K562 (cell line): ENCODE measurements around the gene DND1. TPM values are rescaled to one million over a fixed set of nuclear protein-coding genes. Genes with fewer than 3 reads are reported as not detected.
A peak's percentile ranks its signal among the peaks of the same experiment; 100 is the strongest.

Experiments used
- BCLAF1 ChIP-seq, 2 experiments: fragments of 450-650 bp in 1 of 2; IDR thresholded peaks; 2 replicates each; pipeline ENCODE4 v1.6.1; 2011 to 2017; ENCODE audit warnings: low read depth in 2 of 2, antibody characterized with exemption in 1 of 2, borderline replicate concordance in 1 of 2, low read length in 1 of 2, mild to moderate bottlenecking in 1 of 2, mixed read lengths in 1 of 2; ENCODE audit not compliant: control insufficient read depth in 1 of 2
- ELF2 ChIP-seq: fragments of 250-450 bp; sonication (Bioruptor Pico); IDR thresholded peaks from 2 replicates; pipeline ENCODE4 v1.5.0; 2021; ENCODE audit warnings: mild to moderate bottlenecking
- EP400 ChIP-seq: fragments of 450-650 bp; IDR thresholded peaks from 2 replicates; pipeline ENCODE4 v1.6.1; 2017; ENCODE audit warnings: antibody characterized with exemption, mild to moderate bottlenecking, moderate library complexity
- KLF13 ChIP-seq: fragments of 450-650 bp; IDR thresholded peaks from 2 replicates; pipeline ENCODE4 v1.6.1; 2016; ENCODE audit warnings: missing genetic modification characterization, low read depth, mild to moderate bottlenecking, missing compliant biosample characterization, moderate library complexity, borderline replicate concordance
- SP2 ChIP-seq: IDR thresholded peaks from 2 replicates; pipeline ENCODE4 v1.6.1; 2011; ENCODE audit warnings: mild to moderate bottlenecking, low read depth, low read length, moderate library complexity; ENCODE audit not compliant: poor library complexity, severe bottlenecking; ENCODE audit errors: extremely low read depth
- ZKSCAN8 ChIP-seq: fragments of 200-800 bp; sonication (Bioruptor generic); IDR thresholded peaks from 2 replicates; pipeline ENCODE4 v1.6.1; 2016; ENCODE audit warnings: missing genetic modification characterization, missing compliant biosample characterization
- polyA plus RNA-seq, 8 experiments: library from polyadenylated mRNA; depleted of rRNA in 4 of 8; stranded (reverse) in 5 of 8; unstranded in 3 of 8; fragments of >200 nt; fragmentation: Nextera tagmentation in 2 of 8; fragmentation: Illumina TruSeq in 1 of 8; extraction: Ambion mirVana in 2 of 8; extraction: Trizol in 1 of 8; gene quantifications; 2 replicates each; pipeline versions ENCODE4 v1.2.1 to v1.2.3, GENCODE V29; 2011 to 2014; ENCODE audit warnings: inconsistent platforms in 1 of 8, missing spikeins in 1 of 8
- total RNA-seq, 7 experiments: library from RNA; depleted of rRNA in 6 of 7; stranded (reverse); fragments of >200 nt in 6 of 7; fragmentation: Illumina TruSeq in 2 of 7; extraction: Trizol in 2 of 7; gene quantifications; 2 replicates each; pipeline versions ENCODE4 v1.2.1 to v1.2.3, GENCODE V29; 2011 to 2021; ENCODE audit warnings: low replicate concordance in 1 of 7
- TF ChIP-seq, protein P1 (sequence below): sonication (generic); formaldehyde crosslinking; IDR thresholded peaks from 2 replicates; pipeline ENCODE4 v1.8.1; 2023; ENCODE audit warnings: mild to moderate bottlenecking, missing genetic modification reagents

DND1 gene
- total and polyA plus RNA-seq, 9 of the 15 experiments (the other 6 are each of a cell fraction or from before 2014, with no cell fraction given) = 0.37 to 2.0 (median 0.90) TPM; not detected in 3

- TF ChIP-seq BCLAF1 (IDR thresholded peaks at IDR 0.05; ENCODE audit: borderline replicate concordance in 1 of 2, control insufficient read depth in 1 of 2, low read depth in 2 of 2, low read length in 1 of 2) (peak in 1 of 2 experiments; percentile 82; a peak in 2 of 4 replicates), SP2 (peak; percentile 91), ELF2 (CRISPR knock-in tag) (peak; percentile 95), KLF13 (no peak), ZKSCAN8 (no peak), EP400 (peak; percentile 95)
- TF ChIP-seq, protein P1, sequence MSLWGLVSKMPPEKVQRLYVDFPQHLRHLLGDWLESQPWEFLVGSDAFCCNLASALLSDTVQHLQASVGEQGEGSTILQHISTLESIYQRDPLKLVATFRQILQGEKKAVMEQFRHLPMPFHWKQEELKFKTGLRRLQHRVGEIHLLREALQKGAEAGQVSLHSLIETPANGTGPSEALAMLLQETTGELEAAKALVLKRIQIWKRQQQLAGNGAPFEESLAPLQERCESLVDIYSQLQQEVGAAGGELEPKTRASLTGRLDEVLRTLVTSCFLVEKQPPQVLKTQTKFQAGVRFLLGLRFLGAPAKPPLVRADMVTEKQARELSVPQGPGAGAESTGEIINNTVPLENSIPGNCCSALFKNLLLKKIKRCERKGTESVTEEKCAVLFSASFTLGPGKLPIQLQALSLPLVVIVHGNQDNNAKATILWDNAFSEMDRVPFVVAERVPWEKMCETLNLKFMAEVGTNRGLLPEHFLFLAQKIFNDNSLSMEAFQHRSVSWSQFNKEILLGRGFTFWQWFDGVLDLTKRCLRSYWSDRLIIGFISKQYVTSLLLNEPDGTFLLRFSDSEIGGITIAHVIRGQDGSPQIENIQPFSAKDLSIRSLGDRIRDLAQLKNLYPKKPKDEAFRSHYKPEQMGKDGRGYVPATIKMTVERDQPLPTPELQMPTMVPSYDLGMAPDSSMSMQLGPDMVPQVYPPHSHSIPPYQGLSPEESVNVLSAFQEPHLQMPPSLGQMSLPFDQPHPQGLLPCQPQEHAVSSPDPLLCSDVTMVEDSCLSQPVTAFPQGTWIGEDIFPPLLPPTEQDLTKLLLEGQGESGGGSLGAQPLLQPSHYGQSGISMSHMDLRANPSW (CRISPR knock-in tag) = peak; percentile 95; the same call in 1 of the 2 replicates
Observed at GRCh38 chr5:140690941-140691924, 17.9 kb upstream of the DND1 start, which contains the start of the genes HARS1 and HARS2 (continued).
